GM23248 (cell line): ENCODE results near the gene TMEM89. TPM values are rescaled to one million over a fixed set of nuclear protein-coding genes. Genes with fewer than 3 reads are reported as not detected.
A peak's percentile ranks its signal among the peaks of the same experiment; 100 is the strongest.

Experiments used
- DNase-seq: peaks from one replicate; pipeline ENCODE4 v3.0.0-alpha.2; 2015
- H2AFZ ChIP-seq: fragments of 200-600 bp; sonication (generic); 2 replicates; pipeline ENCODE4 v1.6.1; 2016; ENCODE audit warnings: antibody characterized with exemption
- H3F3A ChIP-seq: fragments of 200-600 bp; sonication (generic); 2 replicates; pipeline ENCODE4 v1.6.1; 2016; ENCODE audit warnings: mild to moderate bottlenecking, antibody characterized with exemption, mixed run types; ENCODE audit not compliant: insufficient read depth
- H3K27ac ChIP-seq: fragments of 200-600 bp; sonication (generic); 2 replicates; pipeline ENCODE4 v1.5.1; 2016; ENCODE audit warnings: mild to moderate bottlenecking
- H3K27me3 ChIP-seq: fragments of 200-600 bp; sonication (generic); replicated peaks from 2 replicates; pipeline ENCODE4 v1.6.1; 2016; ENCODE audit warnings: mild to moderate bottlenecking; ENCODE audit not compliant: insufficient read depth
- H3K36me3 ChIP-seq: fragments of 200-600 bp; sonication (generic); 2 replicates; pipeline ENCODE4 v1.6.1; 2016; ENCODE audit warnings: low read depth, mild to moderate bottlenecking
- H3K4me1 ChIP-seq: fragments of 200-600 bp; sonication (generic); 2 replicates; pipeline ENCODE4 v1.6.1; 2016; ENCODE audit warnings: mild to moderate bottlenecking; ENCODE audit not compliant: insufficient read depth
- H3K4me2 ChIP-seq: fragments of 200-600 bp; sonication (generic); one replicate; pipeline ENCODE4 v1.6.1; 2016; ENCODE audit warnings: mild to moderate bottlenecking; ENCODE audit not compliant: unreplicated experiment
- H3K4me3 ChIP-seq: fragments of 200-600 bp; sonication (generic); 2 replicates; pipeline ENCODE4 v1.5.1; 2016; ENCODE audit warnings: mild to moderate bottlenecking
- H3K79me2 ChIP-seq: fragments of 200-600 bp; sonication (generic); 2 replicates; pipeline ENCODE4 v1.6.1; 2016; ENCODE audit warnings: mild to moderate bottlenecking; ENCODE audit not compliant: insufficient read depth
- H3K9ac ChIP-seq: fragments of 200-600 bp; sonication (generic); 2 replicates; pipeline ENCODE4 v1.6.1; 2016; ENCODE audit warnings: mild to moderate bottlenecking
- H3K9me2 ChIP-seq: fragments of 200-600 bp; sonication (generic); 2 replicates; pipeline ENCODE4 v1.6.1; 2016; ENCODE audit warnings: mixed run types, mild to moderate bottlenecking, moderate library complexity; ENCODE audit not compliant: insufficient read depth
- H3K9me3 ChIP-seq: fragments of 200-600 bp; sonication (generic); one replicate; pipeline ENCODE4 v1.6.1; 2017; ENCODE audit warnings: low read depth
- H4K20me1 ChIP-seq: fragments of 200-600 bp; sonication (generic); 2 replicates; pipeline ENCODE4 v1.6.0; 2016; ENCODE audit not compliant: insufficient read depth
- EZH2 ChIP-seq: fragments of 200-600 bp; sonication (generic); IDR thresholded peaks from 2 replicates; pipeline ENCODE4 v1.6.1; 2018; ENCODE audit warnings: antibody characterized with exemption, mild to moderate bottlenecking; ENCODE audit not compliant: insufficient read depth, poor library complexity, severe bottlenecking
- EZH2phosphoT487 ChIP-seq: fragments of 200-600 bp; sonication (generic); IDR thresholded peaks from 2 replicates; pipeline ENCODE4 v1.6.1; 2018; ENCODE audit warnings: antibody characterized with exemption, moderate library complexity, mild to moderate bottlenecking, low read depth; ENCODE audit not compliant: insufficient read depth
- WGBS, 2 experiments: methylation state at CpG; one replicate each; pipeline ENCODE4 v1.1.6; 2015 to 2017; ENCODE audit warnings: low lambda C conversion rate in 2 of 2, low coverage in 1 of 2; ENCODE audit errors: missing lambda C conversion rate in 2 of 2; 5-methylcytosine and 5-hydroxymethylcytosine counted together
- in situ Hi-C: fragments of 300-500 bp; cut with MboI; formaldehyde crosslinking; loops from 2 replicates; pipeline ENCODE4 v1.15.0; 2020
- microRNA counts: library from miRNA; unstranded; fragments of <30 nt; microRNA quantifications from one replicate; lab custom pipeline; 2016
- microRNA-seq: library from miRNA; unstranded; fragments of <30 nt; microRNA quantifications from one replicate; pipeline ENCODE4, GENCODE V29; 2016; ENCODE audit warnings: borderline number of aligned reads
- polyA plus RNA-seq: library from polyadenylated mRNA; unstranded; fragments of >200 nt; fragmentation: Nextera tagmentation; extraction: Ambion mirVana; gene quantifications from 2 replicates; pipeline ENCODE4 v1.2.1, GENCODE V29; 2016
- total RNA-seq: library from RNA; depleted of rRNA; stranded (reverse); fragments of >200 nt; shearing (Covaris generic); gene quantifications from 2 replicates; pipeline ENCODE4 v1.2.3, GENCODE V29; 2014; rRNA removed

Gene TMEM89
- total and polyA plus RNA-seq, 2 experiments from 2014 or later, result not detected

DNA sequence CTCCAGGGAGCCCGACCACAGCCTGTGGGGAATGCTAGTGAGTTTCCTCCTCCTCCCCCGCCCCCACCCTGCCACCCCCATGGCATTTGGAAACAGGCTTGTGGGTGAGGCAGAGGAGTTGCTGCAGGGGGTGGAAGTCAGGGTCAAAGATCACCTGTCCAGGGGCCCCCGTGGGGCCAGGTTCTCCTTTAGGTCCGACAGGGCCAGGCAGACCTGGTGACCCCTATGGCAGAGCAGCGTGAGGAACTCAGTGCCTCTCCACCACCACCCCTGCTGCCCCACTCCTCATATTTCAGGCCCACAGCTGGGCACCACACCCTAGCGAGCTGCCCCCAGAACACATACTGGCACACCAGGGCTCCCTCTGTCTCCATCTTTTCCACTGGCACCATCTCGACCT is 49.1 kb downstream of the TMEM89 start:
- Histone ChIP-seq H3K4me2 (no peak overlapping the region), H3K9me3 (no peaks in the 10 kb centered on the region), H3K79me2 (no peaks in the 10 kb centered on the region), H3K27me3 (no peaks in the 10 kb centered on the region), H3K4me1 (no peaks in the 10 kb centered on the region), H3K9me2 (no peaks in the 10 kb centered on the region), H3K36me3 (no peaks in the 10 kb centered on the region), H3K27ac (no peak overlapping the region), H3K9ac (no peak overlapping the region), H4K20me1 (no peaks in the 10 kb centered on the region), H2AFZ (no peak overlapping the region), H3F3A (no peaks in the 10 kb centered on the region), H3K4me3 (no peak overlapping the region)
- no peak for DNase-seq
- in situ Hi-C loops, result no loop called here
- 93 to 94% methylated on average over 3 to 7 of the region's 7 CpGs for WGBS, 2 experiments
- TF ChIP-seq EZH2 (no peak), EZH2phosphoT487 (no peak)

DNA sequence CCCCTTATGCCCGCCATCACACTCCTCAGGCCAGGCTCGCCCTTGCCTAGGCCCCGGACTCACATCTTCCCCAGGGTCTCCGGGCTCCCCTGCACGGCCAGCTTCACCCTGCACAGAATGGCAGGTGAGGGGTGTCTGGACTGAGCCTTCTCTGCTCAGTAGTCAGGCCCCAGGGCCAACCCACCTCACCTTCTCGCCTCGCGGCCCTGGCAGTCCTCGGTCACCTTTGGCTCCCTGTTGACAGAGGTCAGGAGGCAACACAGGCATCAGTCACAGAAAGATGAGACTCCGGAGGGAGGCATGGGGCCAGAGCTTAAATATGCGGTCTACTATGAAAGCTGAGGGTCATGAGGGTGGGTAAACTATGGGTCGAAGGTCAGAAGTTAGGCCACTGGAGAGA is 49.6 kb downstream of the TMEM89 start:
- Histone ChIP-seq H3K9ac (no peak overlapping the region), H3F3A (no peaks in the 10 kb centered on the region), H3K9me2 (no peaks in the 10 kb centered on the region), H3K4me3 (no peak overlapping the region), H3K4me2 (no peak overlapping the region), H3K9me3 (no peaks in the 10 kb centered on the region), H3K27me3 (no peaks in the 10 kb centered on the region), H4K20me1 (no peaks in the 10 kb centered on the region), H2AFZ (no peak overlapping the region), H3K4me1 (no peaks in the 10 kb centered on the region), H3K79me2 (no peaks in the 10 kb centered on the region), H3K36me3 (no peaks in the 10 kb centered on the region), H3K27ac (no peak overlapping the region)
- 83 to 84% methylated on average over 12 of the region's 12 CpGs for WGBS, 2 experiments
- in situ Hi-C loops, result no loop called here
- DNase-seq, result no peak
- no peak for TF ChIP-seq EZH2
- no peak for TF ChIP-seq EZH2phosphoT487

MicroRNA genes within 50 kb of the gene (microRNA counts, 767-probe panel; counts per million panel counts)
- microRNA hsa-miR-711 (lab: Ali Mortazavi, UCI), result 447 counts per million, percentile 86 among the panel's probes with 10 or more counts

Small RNAs within 50 kb of the gene (microRNA-seq; reads per million reads assigned to microRNA genes)
- gene MIR4793, result not detected
- not detected for gene MIR711

Other genes starting within 250 kb of the TMEM89 start
- gene FBXW12, start 249.6 kb downstream of the TMEM89 start, total RNA-seq, result not detected in 2 replicates
- gene FBXW12, start 249.6 kb downstream of the TMEM89 start, polyA plus RNA-seq, result not detected in 2 replicates
- 5.5 and 8.0 TPM in 2 replicates for gene PLXNB1, start 191.7 kb downstream of the TMEM89 start, total RNA-seq
- 3.3 and 4.9 TPM in 2 replicates for gene PLXNB1, start 191.7 kb downstream of the TMEM89 start, polyA plus RNA-seq
- 10.1 and 10.6 TPM in 2 replicates for gene CCDC51, start 181.7 kb downstream of the TMEM89 start, total RNA-seq
- 14.0 and 14.9 TPM in 2 replicates for gene CCDC51, start 181.7 kb downstream of the TMEM89 start, polyA plus RNA-seq
- gene TMA7, start 181.5 kb downstream of the TMEM89 start, total RNA-seq, result 150 and 244 TPM in 2 replicates
- 535 and 552 TPM in 2 replicates for gene TMA7, start 181.5 kb downstream of the TMEM89 start, polyA plus RNA-seq
- gene ATRIP, start 175.0 kb downstream of the TMEM89 start, total RNA-seq, result 8.4 and 9.5 TPM in 2 replicates
- 4.2 and 4.6 TPM in 2 replicates for gene ATRIP, start 175.0 kb downstream of the TMEM89 start, polyA plus RNA-seq
- gene SHISA5, start 117.6 kb downstream of the TMEM89 start, total RNA-seq, result 153 and 154 TPM in 2 replicates
- 215 and 223 TPM in 2 replicates for gene SHISA5, start 117.6 kb downstream of the TMEM89 start, polyA plus RNA-seq
- gene PFKFB4, start 65.0 kb downstream of the TMEM89 start, total RNA-seq, result 12.6 and 15.3 TPM in 2 replicates
- gene PFKFB4, start 65.0 kb downstream of the TMEM89 start, polyA plus RNA-seq, result 10.1 and 12.1 TPM in 2 replicates
- 0.25 and 0.86 TPM in 2 replicates for gene UCN2, start 58.0 kb downstream of the TMEM89 start, total RNA-seq
- gene UCN2, start 58.0 kb downstream of the TMEM89 start, polyA plus RNA-seq, result 0.25 and 0.45 TPM in 2 replicates
- 27.9 and 33.6 TPM in 2 replicates for gene COL7A1, start 26.4 kb downstream of the TMEM89 start, total RNA-seq
- 11.2 and 11.9 TPM in 2 replicates for gene COL7A1, start 26.4 kb downstream of the TMEM89 start, polyA plus RNA-seq
- gene UQCRC1, start 12.1 kb downstream of the TMEM89 start, total RNA-seq, result 285 and 490 TPM in 2 replicates
- gene UQCRC1, start 12.1 kb downstream of the TMEM89 start, polyA plus RNA-seq, result 252 and 279 TPM in 2 replicates
- 21.1 and 28.3 TPM in 2 replicates for gene SLC26A6, start 13.7 kb upstream of the TMEM89 start, total RNA-seq
- gene SLC26A6, start 13.7 kb upstream of the TMEM89 start, polyA plus RNA-seq, result 11.2 and 13.4 TPM in 2 replicates
- 1.4 TPM in 2 replicates for gene CELSR3, start 41.1 kb upstream of the TMEM89 start, total RNA-seq
- 0.30 and 0.40 TPM in 2 replicates for gene CELSR3, start 41.1 kb upstream of the TMEM89 start, polyA plus RNA-seq
- 32.5 and 39.3 TPM in 2 replicates for gene NCKIPSD, start 64.1 kb upstream of the TMEM89 start, total RNA-seq
- 20.6 and 21.7 TPM in 2 replicates for gene NCKIPSD, start 64.1 kb upstream of the TMEM89 start, polyA plus RNA-seq
- gene IP6K2, start 95.5 kb upstream of the TMEM89 start, total RNA-seq, result 59.1 and 59.6 TPM in 2 replicates
- gene IP6K2, start 95.5 kb upstream of the TMEM89 start, polyA plus RNA-seq, result 56.5 and 57.4 TPM in 2 replicates
- gene PRKAR2A, start 226.1 kb upstream of the TMEM89 start, total RNA-seq, result 26.8 and 29.3 TPM in 2 replicates
- gene PRKAR2A, start 226.1 kb upstream of the TMEM89 start, polyA plus RNA-seq, result 11.8 and 12.2 TPM in 2 replicates